PC-3 (cell line): ENCODE results near the gene BACE2.

ENCODE experiments used
- EZH2 ChIP-seq: fragments of 300-600 bp; sonication (generic); IDR thresholded peaks from one replicate; pipeline ENCODE4 v1.6.1; 2017; ENCODE audit warnings: antibody characterized with exemption, mild to moderate bottlenecking, low read length; ENCODE audit not compliant: unreplicated experiment
- TF ChIP-seq, protein P1 (sequence below): fragments of 300-600 bp; sonication (generic); conservative IDR thresholded peaks from 2 replicates; pipeline ENCODE4 v1.5.1; 2017; ENCODE audit warnings: antibody characterized with exemption, low read depth, mild to moderate bottlenecking, low read length

DNA sequence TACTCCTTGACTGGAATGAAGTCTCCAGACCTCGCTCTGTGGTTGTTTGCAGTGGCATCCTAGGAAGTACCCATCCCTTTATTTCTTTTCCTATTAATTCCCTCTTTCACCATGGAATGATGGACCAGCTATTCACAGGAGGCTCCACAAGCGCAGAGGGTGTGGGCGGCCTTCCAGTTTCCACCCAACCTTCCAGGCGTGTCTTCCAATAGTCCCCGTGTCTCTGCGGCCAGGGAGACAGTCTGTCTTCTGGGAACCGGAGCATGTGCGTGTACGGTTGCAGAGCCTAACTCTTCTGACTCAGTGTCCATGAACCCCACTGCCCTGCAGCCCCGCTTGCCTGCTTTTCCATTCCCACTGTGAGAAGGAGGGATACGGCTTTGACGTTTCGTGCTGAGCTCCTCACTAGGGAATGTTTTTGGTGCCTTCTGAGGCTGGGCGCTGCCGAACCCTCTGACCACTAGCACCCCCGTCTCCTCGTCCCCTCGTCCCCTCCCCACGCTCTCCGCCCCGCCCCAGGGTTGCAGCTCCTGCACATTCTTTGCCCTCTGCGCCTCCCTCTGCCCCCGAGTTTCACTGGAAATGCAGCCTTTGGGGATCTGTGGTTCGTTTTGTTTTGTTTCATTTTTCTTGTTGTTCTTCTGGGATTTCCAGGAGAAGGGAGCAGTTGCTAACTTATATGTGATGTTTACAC is 122.3 kb downstream of the BACE2 start:
- no peak for TF ChIP-seq EZH2
- TF ChIP-seq, protein P1, sequence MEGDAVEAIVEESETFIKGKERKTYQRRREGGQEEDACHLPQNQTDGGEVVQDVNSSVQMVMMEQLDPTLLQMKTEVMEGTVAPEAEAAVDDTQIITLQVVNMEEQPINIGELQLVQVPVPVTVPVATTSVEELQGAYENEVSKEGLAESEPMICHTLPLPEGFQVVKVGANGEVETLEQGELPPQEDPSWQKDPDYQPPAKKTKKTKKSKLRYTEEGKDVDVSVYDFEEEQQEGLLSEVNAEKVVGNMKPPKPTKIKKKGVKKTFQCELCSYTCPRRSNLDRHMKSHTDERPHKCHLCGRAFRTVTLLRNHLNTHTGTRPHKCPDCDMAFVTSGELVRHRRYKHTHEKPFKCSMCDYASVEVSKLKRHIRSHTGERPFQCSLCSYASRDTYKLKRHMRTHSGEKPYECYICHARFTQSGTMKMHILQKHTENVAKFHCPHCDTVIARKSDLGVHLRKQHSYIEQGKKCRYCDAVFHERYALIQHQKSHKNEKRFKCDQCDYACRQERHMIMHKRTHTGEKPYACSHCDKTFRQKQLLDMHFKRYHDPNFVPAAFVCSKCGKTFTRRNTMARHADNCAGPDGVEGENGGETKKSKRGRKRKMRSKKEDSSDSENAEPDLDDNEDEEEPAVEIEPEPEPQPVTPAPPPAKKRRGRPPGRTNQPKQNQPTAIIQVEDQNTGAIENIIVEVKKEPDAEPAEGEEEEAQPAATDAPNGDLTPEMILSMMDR: no peak
